ENCODE data around the gene EFCAB5. TPM values are rescaled to one million over a fixed set of nuclear protein-coding genes. Genes with fewer than 3 reads are reported as not detected.
A peak's percentile ranks its signal among the peaks of the same experiment; 100 is the strongest.
"Not testable (repeated sequence)": the region's sequence is repeated elsewhere in the genome, so short reads cannot be mapped to it uniquely, and the experiment has no call there.

Gene EFCAB5
- total and polyA plus RNA-seq, 10 of the 15 experiments (the other 5 are each of a cell fraction or from before 2014, with no cell fraction given): 0.39 to 2.6 (median 1.0) TPM

GRCh38 chr17:30118635-30119034 lies 177.2 kb downstream of the EFCAB5 start:
- H2AFZ ChIP-seq (ENCODE audit: control insufficient read depth, low read depth, low read length); DNase-seq (ENCODE audit: low read depth, low spot score); BruUV-seq (replicated peaks); H3K4me1 ChIP-seq (ENCODE audit: control insufficient read depth, insufficient read depth, low read length); H3K36me3 ChIP-seq (ENCODE audit: control insufficient read depth in 2 of 2, insufficient read depth in 2 of 2, low read length in 1 of 2); H3K27ac ChIP-seq (ENCODE audit: control insufficient read depth, insufficient read depth); H3K9ac ChIP-seq (ENCODE audit: control insufficient read depth, insufficient read depth, low read length); intact Hi-C loops (cut with micrococcal nuclease; ENCODE audit: unreplicated experiment); H4K20me1 ChIP-seq (ENCODE audit: control insufficient read depth, insufficient read depth); H3K27me3 ChIP-seq (replicated peaks in 1 of 2; ENCODE audit: control insufficient read depth in 2 of 2, insufficient read depth in 2 of 2, low read length in 1 of 2); in situ Hi-C loops (cut with MboI); ATAC-seq; H3K9me3 ChIP-seq (replicated peaks; ENCODE audit: control insufficient read depth, insufficient read depth, low read length); FAIRE-seq: not testable (repeated sequence)
- SMC1A ChIA-PET (ENCODE audit: uncharacterized antibody, unreplicated experiment): interaction anchor here (1.0 to 4.6 kb wide), 13 partner anchors 8 to 218 kb away, joined by 3 to 29 read pairs (median 5); partner anchors contain the start of gene BLMH
- Histone ChIP-seq H3K4me3 (peak overlapping the region; percentile 95; the same call in 1 of the 2 replicates), H3K4me2 (ENCODE audit: control insufficient read depth, insufficient read depth) (peak overlapping the region; percentile 59), H3K79me2 (ENCODE audit: control insufficient read depth, insufficient read depth, low read length) (peaks cover 63% of the 10 kb centered on the region)
- POLR2A ChIA-PET: interaction anchor here (0.6 to 1.7 kb wide), 5 partner anchors 80 to 1787 kb away, joined by 3 to 13 read pairs (median 3); partner anchors contain the start of gene BLMH
- TF ChIP-seq MLLT1 (IDR thresholded peaks at IDR 0.05): peak; percentile 73; the same call in 1 of the 2 replicates
- RAD21 ChIA-PET (ENCODE audit: unreplicated experiment): interaction anchor here (0.7 to 2.7 kb wide), 8 partner anchors 8 to 217 kb away, joined by 3 to 15 read pairs (median 4); no protein-coding TSS in a partner anchor
- CTCF ChIA-PET: interaction anchor here (0.6 to 4.5 kb wide), 6 partner anchors 7 to 217 kb away, joined by 3 to 33 read pairs (median 8); partner anchors contain the start of gene TMIGD1
- WGBS (ENCODE audit: insufficient coverage, insufficient replicate concordance, low lambda C conversion rate, missing lambda C conversion rate): 100% methylated on average over 5 of the region's 7 CpGs

- no peak overlapping the region for H2AFZ ChIP-seq (ENCODE audit: control insufficient read depth, low read depth, low read length)
- H3K9me3 ChIP-seq (replicated peaks; ENCODE audit: control insufficient read depth, insufficient read depth, low read length): no peaks in the 10 kb centered on the region
- ChIA-PET CTCF (interaction anchor here (0.6 to 7.7 kb wide), 44 partner anchors 10 to 731 kb away, joined by 3 to 204 read pairs (median 8); partner anchors contain the start of genes BLMH, SLC6A4 and TMIGD1), SMC1A (ENCODE audit: uncharacterized antibody, unreplicated experiment) (interaction anchor here (0.6 to 6.4 kb wide), 34 partner anchors 11 to 505 kb away, joined by 3 to 125 read pairs (median 7); partner anchors contain the start of genes BLMH, SLC6A4 and TMIGD1), RAD21 (ENCODE audit: unreplicated experiment) (interaction anchor here (1.1 to 4.9 kb wide), 20 partner anchors 11 to 215 kb away, joined by 3 to 92 read pairs (median 5); partner anchors contain the start of genes SLC6A4 and TMIGD1), POLR2A (interaction anchor here (1.1 to 1.5 kb wide), 2 partner anchors 10 to 19 kb away, joined by 4 to 5 read pairs; no protein-coding TSS in a partner anchor)
- no peak overlapping the region for H3K4me3 ChIP-seq
- in situ Hi-C loops (cut with MboI) (loop anchor here (10.0 kb wide), 1 partner anchor 590 kb away; no protein-coding TSS in a partner anchor), intact Hi-C loops (cut with micrococcal nuclease; ENCODE audit: unreplicated experiment) (loop anchor here (5.0 kb wide), 1 partner anchor 48 kb away; no protein-coding TSS in a partner anchor)
- TF ChIP-seq PAX8 (IDR thresholded peaks at IDR 0.05) (no peak), EGR1 (IDR thresholded peaks at IDR 0.05; ENCODE audit: borderline replicate concordance in 1 of 2, low read depth in 2 of 2, low read length in 2 of 2) (no peak)
- H3K27ac ChIP-seq (ENCODE audit: control insufficient read depth, insufficient read depth): no peak overlapping the region
- H4K20me1 ChIP-seq (ENCODE audit: control insufficient read depth, insufficient read depth): no peaks in the 10 kb centered on the region
- 96% methylated on average over 4 of the region's 4 CpGs for WGBS (ENCODE audit: insufficient coverage, insufficient replicate concordance, low lambda C conversion rate, missing lambda C conversion rate)
- H3K79me2 ChIP-seq (ENCODE audit: control insufficient read depth, insufficient read depth, low read length): peaks cover 60% of the 10 kb centered on the region
- DNase-seq (ENCODE audit: low read depth, low spot score) (no peak), FAIRE-seq (no peak), ATAC-seq (no peak)
- H3K36me3 ChIP-seq (ENCODE audit: control insufficient read depth in 2 of 2, insufficient read depth in 2 of 2, low read length in 1 of 2): peaks cover 2 to 6% of the 10 kb centered on the region in 2 experiments; a peak in 3 of 4 replicates
- H3K4me1 ChIP-seq (ENCODE audit: control insufficient read depth, insufficient read depth, low read length): peaks cover 7% of the 10 kb centered on the region; the same call in 1 of the 2 replicates
- no TSS peak for BruUV-seq (replicated peaks)
- H3K27me3 ChIP-seq (replicated peaks in 1 of 2; ENCODE audit: control insufficient read depth in 2 of 2, insufficient read depth in 2 of 2, low read length in 1 of 2): no peaks in the 10 kb centered on the region
- no peak overlapping the region for H3K9ac ChIP-seq (ENCODE audit: control insufficient read depth, insufficient read depth, low read length)
- no peak overlapping the region for H3K4me2 ChIP-seq (ENCODE audit: control insufficient read depth, insufficient read depth)
Observed at GRCh38 chr17:30124273-30124796, 182.9 kb downstream of the EFCAB5 start.

All from GM12878 (cell line).